Stimulated activated CD4-positive, alpha-beta T cell treated with anti-CD3 and anti-CD28 coated beads, Interleukin-2, amount 100 ng/mL, for 4 hours (primary cell): ENCODE results near the gene HERC4.
"Not testable (repeated sequence)": the region's sequence is repeated elsewhere in the genome, so short reads cannot be mapped to it uniquely, and the experiment has no call there.

Experiments used
- DNase-seq: peaks from one replicate; pipeline ENCODE4 v3.0.0-alpha.2; 2020; ENCODE audit warnings: low read depth

HERC4 gene

GRCh38 chr10:68046642-68047041 lies 28.4 kb downstream of the HERC4 start:
- no peak for DNase-seq

GRCh38 chr10:68043030-68043429 lies 32.1 kb downstream of the HERC4 start:
- no peak for DNase-seq

GRCh38 chr10:68032113-68032512 lies 43.0 kb downstream of the HERC4 start:
- DNase-seq = no peak

GRCh38 chr10:68027429-68027828 lies 47.7 kb downstream of the HERC4 start:
- no peak for DNase-seq

- DNase-seq = no peak
These were observed 51.8 kb downstream of the HERC4 start for GRCh38 chr10:68023292-68023691.

- not testable (repeated sequence) for DNase-seq
These were observed 52.8 kb downstream of the HERC4 start for GRCh38 chr10:68022324-68022723.

- DNase-seq = not testable (repeated sequence)
These were observed 58.6 kb downstream of the HERC4 start for GRCh38 chr10:68016519-68016918.

DNA sequence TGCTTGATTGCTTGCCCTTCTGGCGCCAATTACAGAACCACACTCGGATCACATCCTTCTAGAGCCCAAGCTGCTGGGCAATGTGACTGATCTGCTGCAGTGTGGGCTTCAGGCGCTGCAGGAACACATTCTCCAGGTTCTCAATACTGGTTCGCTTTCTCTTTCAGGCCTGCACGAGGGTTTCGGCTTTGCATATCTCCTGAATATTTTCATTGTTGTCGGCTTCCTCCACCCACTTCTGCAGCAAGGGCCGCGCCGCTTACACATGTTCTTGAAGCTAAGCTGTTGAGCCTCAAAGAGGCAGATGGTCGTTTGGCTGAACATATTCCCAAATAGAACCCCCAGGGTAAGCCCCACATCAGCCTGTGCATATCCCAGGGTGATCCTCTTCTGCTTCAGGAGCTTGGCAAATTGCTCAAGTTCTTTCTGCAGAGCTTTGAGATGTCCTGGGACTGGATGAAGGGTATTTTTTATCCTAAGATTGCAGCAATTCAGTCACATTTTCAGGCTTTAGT lies 64.6 kb downstream of the HERC4 start:
- no peak for DNase-seq

DNA sequence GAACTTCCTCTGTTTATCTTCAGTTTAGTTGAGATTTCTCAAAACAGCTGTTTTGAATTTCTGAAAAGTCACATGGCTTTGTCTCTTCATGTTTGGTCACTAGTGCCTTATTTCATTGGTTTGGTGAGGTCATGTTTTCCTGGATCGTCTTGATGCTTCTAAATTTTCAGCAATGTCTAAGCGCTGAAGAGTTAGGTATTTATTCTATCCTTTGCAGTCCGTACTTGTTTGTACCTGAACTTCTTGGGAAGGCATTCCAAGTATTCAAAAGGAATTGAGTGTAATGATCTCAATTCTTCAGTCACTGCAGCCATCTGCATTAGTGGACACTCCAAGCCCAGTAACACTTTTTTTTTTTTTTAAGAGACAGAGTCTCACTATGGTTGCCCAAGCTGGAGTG lies 67.7 kb downstream of the HERC4 start:
- DNase-seq = no peak

DNA sequence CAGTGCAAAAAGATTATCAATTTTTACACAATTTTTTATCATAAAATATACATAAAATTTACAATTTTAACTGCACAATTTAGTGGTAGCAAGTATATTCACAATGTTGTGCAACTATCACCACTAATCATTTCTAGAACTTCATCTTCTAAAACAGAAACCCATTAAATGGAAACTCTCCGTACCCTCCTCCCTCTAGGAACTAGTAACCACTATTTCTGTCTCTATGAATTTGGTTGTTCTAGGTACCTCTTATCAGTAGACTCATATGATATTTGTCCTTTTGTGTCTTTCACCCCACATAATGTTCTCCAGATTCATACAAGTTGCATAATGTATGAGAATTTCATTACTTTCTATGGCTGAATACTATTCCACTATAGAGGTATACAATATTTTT lies 73.5 kb downstream of the HERC4 start:
- DNase-seq = no peak

DNA sequence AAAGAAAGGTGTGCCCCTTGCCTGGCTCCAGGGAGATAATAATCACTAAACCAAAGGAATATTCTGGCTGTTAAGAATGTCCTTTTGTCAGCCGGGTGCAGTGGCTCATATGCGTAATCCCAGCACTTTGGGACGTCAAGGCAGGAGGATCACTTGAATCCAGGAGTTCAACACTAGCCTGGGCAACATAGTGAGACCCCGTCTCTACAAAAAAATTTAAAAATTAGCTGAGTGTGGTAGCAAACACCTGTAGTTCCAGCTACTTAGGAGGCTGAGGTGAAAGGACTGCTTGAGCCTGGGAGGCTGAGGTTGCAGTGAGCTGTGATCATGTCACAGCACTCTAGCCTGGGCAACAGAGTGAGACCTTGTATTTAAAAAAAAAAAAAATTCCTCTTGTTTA lies 74.1 kb downstream of the HERC4 start:
- no peak for DNase-seq

DNA sequence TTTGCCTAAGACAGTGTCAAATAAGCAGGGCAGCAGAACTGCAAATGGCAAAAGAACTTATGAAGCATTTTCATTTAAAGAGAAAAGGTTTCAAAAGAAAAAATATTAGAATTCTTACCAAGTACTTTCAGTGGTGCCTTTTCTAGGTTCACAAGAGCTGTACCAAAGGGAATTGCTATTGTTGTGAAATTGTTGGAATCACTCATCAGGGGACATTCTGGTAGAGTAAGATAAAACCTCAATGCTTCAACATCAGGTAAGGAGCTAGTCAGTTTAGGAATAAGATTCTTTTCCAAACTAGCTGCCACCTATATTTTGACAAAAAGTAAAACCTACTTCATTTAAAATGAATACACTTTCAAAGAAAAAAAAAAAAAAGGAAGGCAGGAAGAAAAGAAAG lies 85.0 kb downstream of the HERC4 start:
- no peak for DNase-seq

DNA sequence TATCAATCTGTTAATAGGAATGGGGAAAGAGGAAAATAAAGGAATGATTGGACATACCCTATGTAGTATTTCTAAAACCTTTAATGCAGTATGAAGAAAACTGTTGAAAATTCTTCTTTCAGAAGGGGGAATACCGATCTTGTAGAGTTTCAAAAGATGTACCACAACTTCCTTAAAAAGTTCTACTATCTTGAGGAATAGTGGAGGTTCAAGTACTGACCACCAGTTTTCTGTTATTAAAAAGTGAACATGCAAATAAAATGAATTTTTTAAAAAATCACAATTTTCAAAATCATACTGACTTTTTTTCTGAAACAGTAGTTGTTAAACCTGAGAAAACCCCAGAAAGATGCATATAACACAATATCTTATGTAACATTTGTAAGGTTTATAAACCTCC lies 86.5 kb downstream of the HERC4 start:
- DNase-seq = no peak

DNA sequence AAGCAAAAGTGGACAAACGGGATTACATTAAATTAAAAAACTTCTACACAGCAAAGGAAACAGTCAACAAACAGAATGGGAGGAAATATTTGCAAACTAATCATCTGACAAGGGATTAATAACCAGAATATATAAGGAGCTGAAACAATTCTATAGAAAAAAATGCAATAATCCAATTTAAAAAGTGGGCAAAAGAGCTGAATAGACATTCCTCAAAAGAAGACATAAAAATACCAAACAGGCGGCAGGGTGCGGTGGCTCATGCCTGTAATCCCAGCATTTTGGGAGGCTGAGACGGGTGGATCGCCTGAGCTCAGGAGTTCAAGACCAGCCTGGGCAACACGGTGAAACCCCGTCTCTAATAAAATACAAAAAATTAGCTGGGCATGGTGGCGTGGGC lies 92.5 kb downstream of the HERC4 start:
- DNase-seq = not testable (repeated sequence)

DNA sequence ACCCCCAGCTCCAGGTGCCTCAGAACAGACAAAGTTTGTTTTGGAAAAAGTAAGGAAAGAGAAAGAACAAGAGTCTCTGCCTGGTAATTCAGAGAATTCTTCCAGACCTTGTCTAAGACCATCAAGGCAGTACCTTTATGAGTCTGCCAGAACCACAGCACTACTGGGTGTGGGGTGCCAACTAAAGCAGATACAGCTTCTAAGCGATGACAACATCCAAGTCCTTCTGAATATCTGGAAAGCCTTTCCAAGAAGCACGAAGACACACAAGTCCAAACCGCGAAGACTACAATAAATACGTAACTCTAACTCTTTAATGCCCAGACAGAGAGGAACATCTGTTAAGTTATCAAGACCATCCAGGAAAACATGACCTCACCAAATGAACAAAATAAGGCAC lies 96.3 kb downstream of the HERC4 start:
- DNase-seq = no peak

GRCh38 chr10:67977251-67977650 lies 97.8 kb downstream of the HERC4 start:
- DNase-seq = no peak

GRCh38 chr10:67976292-67977245 lies 98.5 kb downstream of the HERC4 start:
- DNase-seq = no peak

GRCh38 chr10:67975871-67976270 lies 99.2 kb downstream of the HERC4 start:
- no peak for DNase-seq

DNA sequence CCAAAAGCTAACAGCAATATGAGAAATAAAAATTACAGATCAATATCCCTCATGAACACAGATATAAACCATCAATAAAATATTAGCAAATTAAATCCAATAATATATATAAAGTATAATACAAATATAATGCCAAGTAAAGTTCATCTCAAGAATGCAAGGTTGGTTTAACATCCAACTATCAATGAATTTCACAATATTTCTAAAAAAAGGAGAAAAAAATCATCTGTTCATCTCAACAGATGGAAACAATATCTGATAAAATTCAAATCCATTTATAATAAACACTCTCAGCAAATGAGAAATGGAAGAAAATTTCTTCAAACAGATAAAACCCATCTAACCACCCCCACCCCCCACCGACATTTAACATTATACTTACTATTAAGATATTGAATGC lies 103.8 kb downstream of the HERC4 start:
- no peak for DNase-seq

DNA sequence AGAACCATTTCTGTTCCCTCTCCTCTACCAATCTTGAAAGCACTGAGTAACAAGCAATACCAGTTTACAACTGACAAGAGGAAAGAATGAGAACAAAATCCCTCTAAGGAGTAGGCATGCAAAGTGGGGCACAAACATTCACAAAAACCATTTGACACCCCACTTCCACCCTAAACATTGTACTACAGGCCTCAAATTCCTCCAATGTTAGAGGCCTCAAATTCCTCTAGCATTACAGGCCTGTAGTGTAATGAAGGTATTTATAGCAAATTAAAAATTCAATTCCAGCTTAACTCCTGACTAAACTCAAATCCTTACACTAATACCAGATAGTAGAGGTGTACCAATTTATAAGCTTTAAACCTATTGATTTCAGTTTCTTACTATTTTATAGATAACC lies 105.2 kb downstream of the HERC4 start:
- no peak for DNase-seq

GRCh38 chr10:67966035-67966434 lies 109.0 kb downstream of the HERC4 start:
- not testable (repeated sequence) for DNase-seq

- no peak for DNase-seq
These were observed 109.6 kb downstream of the HERC4 start for GRCh38 chr10:67965456-67965855.

- no peak for DNase-seq
These were observed 115.1 kb downstream of the HERC4 start for GRCh38 chr10:67959839-67960476.
